Kidney (tissue), 14 donors: ENCODE data around the gene PTPN1. TPM values are rescaled to one million over a fixed set of nuclear protein-coding genes. Genes with fewer than 3 reads are reported as not detected.

ENCODE experiments used
- DNase-seq, 5 donors: peaks; one replicate each; pipeline ENCODE4 v3.0.0-alpha.2; 2013 to 2020
- FAIRE-seq: peaks from 2 replicates; lab custom pipeline; 2012; peaks lifted over from hg19 to GRCh38; lab: Jason Lieb, UNC
- H3K27ac ChIP-seq, 2 donors: one replicate each; pipeline ENCODE4 v1.7.0; 2013; ENCODE audit warnings: low read depth in 2 of 2, low read length in 2 of 2, inconsistent platforms in 1 of 2
- H3K27me3 ChIP-seq: one replicate; pipeline ENCODE4 v1.7.1; 2013; ENCODE audit warnings: low read length, inconsistent platforms; ENCODE audit not compliant: control insufficient read depth, insufficient read depth
- H3K36me3 ChIP-seq, 3 donors: one replicate each; pipeline versions ENCODE4 v1.7.0 to v1.7.1; 2013; ENCODE audit warnings: low read length in 3 of 3, control low read depth in 1 of 3, inconsistent platforms in 1 of 3; ENCODE audit not compliant: insufficient read depth in 3 of 3, control insufficient read depth in 2 of 3
- H3K4me1 ChIP-seq, 3 donors: one replicate each; pipeline versions ENCODE4 v1.7.0 to v1.7.1; 2013; ENCODE audit warnings: low read length in 3 of 3, inconsistent platforms in 1 of 3, low read depth in 1 of 3; ENCODE audit not compliant: control insufficient read depth in 2 of 3, insufficient read depth in 2 of 3
- H3K4me3 ChIP-seq, 3 donors: one replicate each; pipeline versions ENCODE4 v1.7.0 to v1.8.1; 2013; ENCODE audit warnings: low read length in 3 of 3, control low read depth in 1 of 3, inconsistent platforms in 1 of 3
- H3K9ac ChIP-seq, 3 donors: one replicate each; pipeline versions ENCODE4 v1.7.0 to v1.7.1; 2013; ENCODE audit warnings: low read length in 3 of 3, control low read depth in 1 of 3, inconsistent platforms in 1 of 3
- H3K9me3 ChIP-seq, 3 donors: one replicate each; pipeline versions ENCODE4 v1.7.0 to v1.7.1; 2013; ENCODE audit warnings: low read length in 3 of 3, control low read depth in 1 of 3, inconsistent platforms in 1 of 3; ENCODE audit not compliant: control insufficient read depth in 2 of 3, insufficient read depth in 1 of 3
- intact Hi-C: fragments of 100-400 bp; cut with DNase I; formaldehyde crosslinking; loops from one replicate; pipeline ENCODE4 v1.11.1; 2022
- polyA plus RNA-seq: library from polyadenylated mRNA; stranded (reverse); fragments of 350-450 nt; fragmentation: Illumina TruSeq; extraction: RNeasy Lipid Tissue Mini Kit (QIAGEN cat#74804); gene quantifications from one replicate; pipeline ENCODE4 v1.2.3, GENCODE V29; 2014; ENCODE audit warnings: low read depth, low replicate concordance; ENCODE audit not compliant: insufficient read depth
- total RNA-seq: library from RNA; stranded (reverse); fragmentation: NEBNext Ultra II Directional; extraction: Animal tissue kit (Norgen Biotek cat#: 25700); gene quantifications from one replicate; pipeline ENCODE4 v1.2.1, GENCODE V29; 2021
- TF ChIP-seq, protein P1 (sequence below): IDR thresholded peaks from 3 replicates; pipeline ENCODE4 v1.5.1; 2012; ENCODE audit warnings: mild to moderate bottlenecking, moderate library complexity, borderline replicate concordance; ENCODE audit not compliant: insufficient read depth; ENCODE audit errors: extremely low read depth
- donor health status: control.
- donor health status: control.
- donor health status: control.
- donor health status: control.
- donor health status: control.
- donor health status: DM: yes; HTN: yes; CAD: no.
- donor health status: Normal renal cell carcinoma (clear cell type).

Gene PTPN1
- total and polyA plus RNA-seq, 2 donors from 2014 or later, result 29.6 to 80.4 TPM

DNA sequence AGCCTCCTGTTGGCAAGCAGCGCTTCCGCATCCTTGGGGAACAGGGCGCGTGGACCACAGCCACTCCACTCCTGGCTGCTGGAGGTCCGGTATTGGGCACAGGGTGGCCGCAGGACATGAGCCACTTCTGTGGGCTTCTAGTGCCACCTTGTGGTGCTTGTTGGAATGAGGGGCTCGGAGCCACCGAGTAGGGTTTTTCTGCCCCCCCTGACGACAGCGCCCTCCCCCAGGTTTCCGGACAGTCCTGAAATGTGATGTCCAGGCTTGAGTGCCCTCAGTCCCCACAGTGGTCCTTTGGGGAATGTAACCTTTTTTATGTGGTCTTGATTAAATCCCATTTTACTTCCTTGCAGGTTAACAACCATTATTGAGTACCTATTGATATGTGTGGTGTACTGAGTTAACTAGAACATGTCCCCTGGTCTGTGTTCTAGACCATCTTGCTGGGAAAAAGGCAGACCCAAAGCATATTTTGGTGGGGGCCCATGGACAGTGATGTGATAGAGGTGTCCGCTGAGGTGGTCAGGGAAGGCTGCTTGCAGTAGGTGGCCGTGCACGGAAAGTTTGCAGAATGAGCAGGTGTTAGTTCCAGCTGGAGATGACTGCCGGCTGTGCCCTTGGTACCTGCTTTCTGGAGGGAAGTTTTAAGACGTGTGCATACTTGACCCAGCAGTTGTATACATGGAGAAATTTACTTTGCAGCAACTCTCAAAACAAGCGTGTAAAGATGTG lies 70.0 kb downstream of the PTPN1 start:
- Histone ChIP-seq H3K27me3 (no peaks in the 10 kb centered on the region), H3K4me3 (no peak overlapping the region), H3K36me3 (peaks cover 4 to 55% (median 43%) of the 10 kb centered on the region in 3 donors), H3K9me3 (no peaks in the 10 kb centered on the region), H3K27ac (no peak overlapping the region), H3K9ac (no peak overlapping the region), H3K4me1 (no peaks in the 10 kb centered on the region)
- FAIRE-seq (no peak), DNase-seq (peak in 4 of 5 donors; percentile 41 to 88 (median 66))
- TF ChIP-seq, protein P1, sequence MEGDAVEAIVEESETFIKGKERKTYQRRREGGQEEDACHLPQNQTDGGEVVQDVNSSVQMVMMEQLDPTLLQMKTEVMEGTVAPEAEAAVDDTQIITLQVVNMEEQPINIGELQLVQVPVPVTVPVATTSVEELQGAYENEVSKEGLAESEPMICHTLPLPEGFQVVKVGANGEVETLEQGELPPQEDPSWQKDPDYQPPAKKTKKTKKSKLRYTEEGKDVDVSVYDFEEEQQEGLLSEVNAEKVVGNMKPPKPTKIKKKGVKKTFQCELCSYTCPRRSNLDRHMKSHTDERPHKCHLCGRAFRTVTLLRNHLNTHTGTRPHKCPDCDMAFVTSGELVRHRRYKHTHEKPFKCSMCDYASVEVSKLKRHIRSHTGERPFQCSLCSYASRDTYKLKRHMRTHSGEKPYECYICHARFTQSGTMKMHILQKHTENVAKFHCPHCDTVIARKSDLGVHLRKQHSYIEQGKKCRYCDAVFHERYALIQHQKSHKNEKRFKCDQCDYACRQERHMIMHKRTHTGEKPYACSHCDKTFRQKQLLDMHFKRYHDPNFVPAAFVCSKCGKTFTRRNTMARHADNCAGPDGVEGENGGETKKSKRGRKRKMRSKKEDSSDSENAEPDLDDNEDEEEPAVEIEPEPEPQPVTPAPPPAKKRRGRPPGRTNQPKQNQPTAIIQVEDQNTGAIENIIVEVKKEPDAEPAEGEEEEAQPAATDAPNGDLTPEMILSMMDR, result peak; percentile 74
- intact Hi-C loops, result no loop called here

DNA sequence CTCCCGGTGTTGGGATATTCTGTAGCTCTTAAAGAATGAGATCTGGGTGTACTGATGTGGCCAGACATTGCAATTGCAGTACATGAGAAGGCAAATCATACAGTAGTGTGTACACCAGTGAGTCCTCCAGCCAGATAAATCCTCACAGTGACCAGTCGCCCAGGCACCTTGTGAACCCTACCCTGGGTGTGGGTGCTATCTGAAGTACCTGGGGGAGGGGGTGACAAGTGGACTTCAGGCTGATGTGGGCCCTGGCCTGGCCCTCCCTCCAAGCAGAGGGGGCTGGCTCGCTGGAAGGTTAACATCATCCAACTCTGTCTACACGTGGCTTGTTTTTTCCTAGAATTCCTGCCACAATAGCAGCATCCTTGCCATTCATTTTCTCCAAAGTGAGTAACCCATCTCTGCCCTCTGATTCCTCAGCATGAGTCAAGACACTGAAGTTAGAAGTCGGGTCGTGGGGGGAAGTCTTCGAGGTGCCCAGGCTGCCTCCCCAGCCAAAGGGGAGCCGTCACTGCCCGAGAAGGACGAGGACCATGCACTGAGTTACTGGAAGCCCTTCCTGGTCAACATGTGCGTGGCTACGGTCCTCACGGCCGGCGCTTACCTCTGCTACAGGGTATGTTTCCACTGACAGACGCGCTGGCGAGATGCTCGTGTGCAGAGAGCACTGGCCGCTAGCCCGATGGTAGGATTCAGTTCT lies 70.8 kb downstream of the PTPN1 start:
- TF ChIP-seq, protein P1, result no peak
- intact Hi-C loops, result no loop called here

DNA sequence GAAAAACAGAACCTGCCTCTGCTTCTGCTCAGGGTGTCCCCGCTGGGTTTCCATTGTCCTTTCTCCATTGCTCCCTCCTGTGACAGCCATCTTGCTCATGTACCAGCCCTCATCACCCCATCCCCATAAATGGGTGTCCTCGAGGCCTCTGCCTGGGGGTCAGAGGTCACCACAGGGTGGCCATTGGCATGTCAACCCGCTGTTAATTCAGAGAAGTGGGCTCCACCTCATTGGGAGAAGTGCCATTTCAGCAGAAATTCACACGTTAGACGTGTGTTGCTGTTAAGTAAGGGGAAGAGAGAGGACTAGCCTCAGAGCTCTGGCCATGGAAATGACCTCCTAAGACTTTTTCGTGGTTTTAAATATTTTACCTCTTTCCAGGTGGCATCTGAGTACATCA lies 71.9 kb downstream of the PTPN1 start:
- Histone ChIP-seq H3K4me1 (no peaks in the 10 kb centered on the region), H3K9ac (no peak overlapping the region), H3K27me3 (no peaks in the 10 kb centered on the region), H3K4me3 (no peak overlapping the region), H3K27ac (no peak overlapping the region), H3K9me3 (no peaks in the 10 kb centered on the region), H3K36me3 (peaks cover 4 to 62% (median 56%) of the 10 kb centered on the region in 3 donors)
- TF ChIP-seq, protein P1, result no peak
- intact Hi-C loops, result no loop called here
- DNase-seq (no peak), FAIRE-seq (no peak)

More for the DNA sequence above, 70.8 kb downstream of the PTPN1 start:
- DNase-seq, result no peak
- H3K36me3 ChIP-seq, result peaks cover 4 to 53% (median 48%) of the 10 kb centered on the region in 3 donors
- H3K27ac ChIP-seq, result no peak overlapping the region
- no peaks in the 10 kb centered on the region for H3K4me1 ChIP-seq
- no peak overlapping the region for H3K9ac ChIP-seq
- no peak for FAIRE-seq
- no peak overlapping the region for H3K4me3 ChIP-seq
- H3K9me3 ChIP-seq, result no peaks in the 10 kb centered on the region
- no peaks in the 10 kb centered on the region for H3K27me3 ChIP-seq
